Progenitor cell of endocrine pancreas (in vitro differentiated cells): ENCODE results near the gene ABLIM1. TPM values are rescaled to one million over a fixed set of nuclear protein-coding genes. Genes with fewer than 3 reads are reported as not detected.

ENCODE experiments used
- DNase-seq: peaks from one replicate; pipeline ENCODE4 v3.0.0; 2021; ENCODE audit warnings: low spot score; ENCODE audit not compliant: unreplicated experiment
- H3K27ac Mint-ChIP-seq: 2 replicates; pipeline ENCODE4 v1.8.0; 2021; ENCODE audit warnings: mild to moderate bottlenecking, moderate library complexity, mixed read lengths
- H3K27me3 Mint-ChIP-seq: 2 replicates; pipeline ENCODE4 v1.8.0; 2021; ENCODE audit warnings: mixed read lengths
- H3K36me3 Mint-ChIP-seq: 2 replicates; pipeline ENCODE4 v1.8.0; 2022; ENCODE audit warnings: mixed read lengths; ENCODE audit not compliant: insufficient read depth
- H3K4me1 Mint-ChIP-seq: 2 replicates; pipeline ENCODE4 v1.8.0; 2021; ENCODE audit warnings: low read depth, mixed read lengths
- H3K4me3 Mint-ChIP-seq: 2 replicates; pipeline ENCODE4 v1.8.0; 2021; ENCODE audit warnings: low read depth, mild to moderate bottlenecking, moderate library complexity, mixed read lengths
- H3K9me3 Mint-ChIP-seq: 2 replicates; pipeline ENCODE4 v1.8.0; 2021; ENCODE audit warnings: low read depth, mixed read lengths
- CTCF ChIP-seq: fragments of 200-600 bp; sonication (generic); IDR thresholded peaks from one replicate; pipeline ENCODE4 v1.5.0; 2021; ENCODE audit warnings: antibody characterized with exemption, mild to moderate bottlenecking; ENCODE audit not compliant: unreplicated experiment
- total RNA-seq: library from RNA; stranded (reverse); gene quantifications from 2 replicates; pipeline ENCODE4 v1.2.1, GENCODE V29; 2021

ABLIM1 gene
- total RNA-seq, 1 donor from 2014 or later, result 59.1 TPM

DNA sequence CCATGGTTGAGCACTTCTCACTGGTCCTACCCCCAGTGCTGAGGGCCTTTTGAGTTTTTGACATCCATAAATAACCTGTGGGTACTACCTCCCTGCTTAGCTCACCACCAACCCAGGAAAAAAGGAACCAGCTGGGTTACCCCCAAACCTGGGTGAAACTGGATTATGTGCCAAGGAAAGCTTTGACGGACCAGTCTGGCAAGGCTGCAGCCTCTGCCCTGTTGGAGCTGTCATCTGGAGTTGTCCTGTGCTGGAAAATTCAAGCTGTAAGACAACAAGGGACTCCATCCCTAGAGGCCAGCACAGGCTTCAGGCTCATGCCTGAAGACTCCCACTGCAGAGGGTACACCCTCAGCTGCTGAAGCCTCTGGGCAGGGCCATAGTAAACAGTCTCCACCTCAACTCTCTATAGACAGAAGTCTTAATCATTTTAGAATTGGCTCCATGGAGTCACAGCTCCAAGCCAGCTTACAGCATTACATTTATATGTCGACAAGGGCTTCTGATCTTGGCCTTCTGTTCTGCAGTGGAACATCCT lies 138.2 kb downstream of the ABLIM1 start:
- no peaks in the 10 kb centered on the region for H3K27me3 Mint-ChIP-seq
- no peak overlapping the region for H3K4me3 Mint-ChIP-seq
- peaks cover 6% of the 10 kb centered on the region for H3K36me3 Mint-ChIP-seq
- peaks cover 4% of the 10 kb centered on the region for H3K9me3 Mint-ChIP-seq
- TF ChIP-seq CTCF, result no peak
- H3K4me1 Mint-ChIP-seq, result peaks cover 59% of the 10 kb centered on the region
- peak overlapping the region; percentile 70 for H3K27ac Mint-ChIP-seq
- DNase-seq, result no peak

- peaks cover 4% of the 10 kb centered on the region for H3K9me3 Mint-ChIP-seq
These were observed 138.8 kb downstream of the ABLIM1 start for GRCh38 chr10:114519306-114519669.

GRCh38 chr10:114518401-114519305 lies 139.4 kb downstream of the ABLIM1 start:
- Mint-ChIP-seq H3K4me3 (no peak overlapping the region), H3K27me3 (no peaks in the 10 kb centered on the region), H3K27ac (peak overlapping the region; percentile 85), H3K36me3 (peaks cover 6% of the 10 kb centered on the region), H3K4me1 (peaks cover 49% of the 10 kb centered on the region), H3K9me3 (peaks cover 4% of the 10 kb centered on the region)
- no peak for DNase-seq
- no peak for TF ChIP-seq CTCF

More at GRCh38 chr10:114519306-114519669, 138.8 kb downstream of the ABLIM1 start:
- no peak for DNase-seq
- Mint-ChIP-seq H3K4me1 (peaks cover 55% of the 10 kb centered on the region), H3K27me3 (no peaks in the 10 kb centered on the region), H3K36me3 (peaks cover 6% of the 10 kb centered on the region), H3K4me3 (no peak overlapping the region), H3K27ac (peak overlapping the region; percentile 85)
- TF ChIP-seq CTCF, result no peak

GRCh38 chr10:114517368-114518250 lies 140.5 kb downstream of the ABLIM1 start:
- no peak for TF ChIP-seq CTCF
- H3K27me3 Mint-ChIP-seq, result no peaks in the 10 kb centered on the region
- peaks cover 47% of the 10 kb centered on the region for H3K4me1 Mint-ChIP-seq
- DNase-seq, result no peak
- peaks cover 6% of the 10 kb centered on the region for H3K36me3 Mint-ChIP-seq
- no peak overlapping the region for H3K27ac Mint-ChIP-seq
- peaks cover 4% of the 10 kb centered on the region for H3K9me3 Mint-ChIP-seq
- no peak overlapping the region for H3K4me3 Mint-ChIP-seq

GRCh38 chr10:114516356-114516755 lies 141.7 kb downstream of the ABLIM1 start:
- DNase-seq, result no peak
- Mint-ChIP-seq H3K27ac (peak overlapping the region; percentile 14), H3K36me3 (peaks cover 7% of the 10 kb centered on the region), H3K9me3 (peaks cover 4% of the 10 kb centered on the region), H3K27me3 (no peaks in the 10 kb centered on the region), H3K4me3 (peak overlapping the region; percentile 13), H3K4me1 (peaks cover 42% of the 10 kb centered on the region)
- no peak for TF ChIP-seq CTCF
